ENCODE measurements around the gene STARD10.
A peak's percentile ranks its signal among the peaks of the same experiment; 100 is the strongest.

Gene STARD10

GRCh38 chr11:72745511-72745910, 48.3 kb downstream of the STARD10 start:
- DNase-seq (ENCODE audit: low spot score), result no peak

GRCh38 chr11:72744474-72744873, 49.4 kb downstream of the STARD10 start:
- no peak for DNase-seq (ENCODE audit: low spot score)

- DNase-seq (ENCODE audit: low spot score), result no peak
Observed at GRCh38 chr11:72743321-72744221, 50.3 kb downstream of the STARD10 start.

- no peak for DNase-seq (ENCODE audit: low spot score)
Observed at GRCh38 chr11:72742513-72743320, 51.1 kb downstream of the STARD10 start.

- no peak for DNase-seq (ENCODE audit: low spot score)
Observed at GRCh38 chr11:72741849-72742512, 51.9 kb downstream of the STARD10 start.

- DNase-seq (ENCODE audit: low spot score), result no peak
Observed at GRCh38 chr11:72741429-72741833, 52.4 kb downstream of the STARD10 start.

- no peak for DNase-seq (ENCODE audit: low spot score)
Observed at GRCh38 chr11:72740562-72741428, 53.1 kb downstream of the STARD10 start.

- no peak for DNase-seq (ENCODE audit: low spot score)
Observed at GRCh38 chr11:72740060-72740424, 53.8 kb downstream of the STARD10 start.

- no peak for DNase-seq (ENCODE audit: low spot score)
Observed at GRCh38 chr11:72739240-72740059, 54.4 kb downstream of the STARD10 start.

- DNase-seq (ENCODE audit: low spot score), result no peak
Observed at GRCh38 chr11:72738199-72739141, 55.4 kb downstream of the STARD10 start.

- no peak for DNase-seq (ENCODE audit: low spot score)
Observed at GRCh38 chr11:72737336-72737735, 56.5 kb downstream of the STARD10 start.

- DNase-seq (ENCODE audit: low spot score), result peak; percentile 55
Observed at GRCh38 chr11:72736452-72737069, 57.3 kb downstream of the STARD10 start.

GRCh38 chr11:72735495-72736027, 58.3 kb downstream of the STARD10 start:
- peak; percentile 56 for DNase-seq (ENCODE audit: low spot score)

GRCh38 chr11:72732329-72732728, 61.5 kb downstream of the STARD10 start:
- DNase-seq (ENCODE audit: low spot score), result no peak

GRCh38 chr11:72730737-72731136, 63.1 kb downstream of the STARD10 start:
- no peak for DNase-seq (ENCODE audit: low spot score)

- DNase-seq (ENCODE audit: low spot score), result no peak
Observed at GRCh38 chr11:72730243-72730642, 63.6 kb downstream of the STARD10 start.

- DNase-seq (ENCODE audit: low spot score), result no peak
Observed at GRCh38 chr11:72727521-72727920, 66.3 kb downstream of the STARD10 start.

GRCh38 chr11:72726266-72727220, 67.3 kb downstream of the STARD10 start:
- DNase-seq (ENCODE audit: low spot score), result no peak
